ENCODE results near the gene DMRT2.

DNA sequence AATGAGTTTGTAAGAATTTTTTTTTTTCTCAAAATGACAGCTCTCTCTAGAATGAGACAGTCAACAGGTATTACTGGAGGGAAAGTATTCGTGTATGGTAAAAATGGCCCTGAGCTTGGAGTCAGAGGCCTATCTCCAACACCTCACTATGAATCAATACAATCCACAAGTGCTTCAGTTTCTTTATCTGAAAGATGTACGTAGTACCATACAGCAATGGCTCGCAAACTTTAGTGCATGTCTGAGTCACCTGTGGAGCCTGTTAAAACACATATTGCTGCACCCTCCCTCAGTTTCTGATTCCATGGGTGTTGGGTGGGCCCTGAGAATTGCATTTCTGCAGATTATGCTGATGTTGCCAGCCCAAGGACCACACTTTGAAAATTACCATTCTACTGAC is 44.6 kb downstream of the DMRT2 start:
- no peak for TF ChIP-seq CTCF (conservative IDR thresholded peaks at IDR 0.05; ENCODE audit: low read length)
- no peak for TF ChIP-seq EZH2phosphoT487 (IDR thresholded peaks at IDR 0.05; ENCODE audit: borderline replicate concordance, low read depth, low read length)

All from OCI-LY7 (cell line).